GM23248 (cell line): ENCODE measurements around the gene ACTL6B. TPM values are rescaled to one million over a fixed set of nuclear protein-coding genes. Genes with fewer than 3 reads are reported as not detected.

Experiments used
- DNase-seq: peaks from one replicate; pipeline ENCODE4 v3.0.0-alpha.2; 2015
- H2AFZ ChIP-seq: fragments of 200-600 bp; sonication (generic); 2 replicates; pipeline ENCODE4 v1.6.1; 2016; ENCODE audit warnings: antibody characterized with exemption
- H3F3A ChIP-seq: fragments of 200-600 bp; sonication (generic); 2 replicates; pipeline ENCODE4 v1.6.1; 2016; ENCODE audit warnings: mild to moderate bottlenecking, antibody characterized with exemption, mixed run types; ENCODE audit not compliant: insufficient read depth
- H3K27ac ChIP-seq: fragments of 200-600 bp; sonication (generic); 2 replicates; pipeline ENCODE4 v1.5.1; 2016; ENCODE audit warnings: mild to moderate bottlenecking
- H3K27me3 ChIP-seq: fragments of 200-600 bp; sonication (generic); replicated peaks from 2 replicates; pipeline ENCODE4 v1.6.1; 2016; ENCODE audit warnings: mild to moderate bottlenecking; ENCODE audit not compliant: insufficient read depth
- H3K36me3 ChIP-seq: fragments of 200-600 bp; sonication (generic); 2 replicates; pipeline ENCODE4 v1.6.1; 2016; ENCODE audit warnings: low read depth, mild to moderate bottlenecking
- H3K4me1 ChIP-seq: fragments of 200-600 bp; sonication (generic); 2 replicates; pipeline ENCODE4 v1.6.1; 2016; ENCODE audit warnings: mild to moderate bottlenecking; ENCODE audit not compliant: insufficient read depth
- H3K4me2 ChIP-seq: fragments of 200-600 bp; sonication (generic); one replicate; pipeline ENCODE4 v1.6.1; 2016; ENCODE audit warnings: mild to moderate bottlenecking; ENCODE audit not compliant: unreplicated experiment
- H3K4me3 ChIP-seq: fragments of 200-600 bp; sonication (generic); 2 replicates; pipeline ENCODE4 v1.5.1; 2016; ENCODE audit warnings: mild to moderate bottlenecking
- H3K79me2 ChIP-seq: fragments of 200-600 bp; sonication (generic); 2 replicates; pipeline ENCODE4 v1.6.1; 2016; ENCODE audit warnings: mild to moderate bottlenecking; ENCODE audit not compliant: insufficient read depth
- H3K9ac ChIP-seq: fragments of 200-600 bp; sonication (generic); 2 replicates; pipeline ENCODE4 v1.6.1; 2016; ENCODE audit warnings: mild to moderate bottlenecking
- H3K9me2 ChIP-seq: fragments of 200-600 bp; sonication (generic); 2 replicates; pipeline ENCODE4 v1.6.1; 2016; ENCODE audit warnings: mixed run types, mild to moderate bottlenecking, moderate library complexity; ENCODE audit not compliant: insufficient read depth
- H3K9me3 ChIP-seq: fragments of 200-600 bp; sonication (generic); one replicate; pipeline ENCODE4 v1.6.1; 2017; ENCODE audit warnings: low read depth
- H4K20me1 ChIP-seq: fragments of 200-600 bp; sonication (generic); 2 replicates; pipeline ENCODE4 v1.6.0; 2016; ENCODE audit not compliant: insufficient read depth
- EZH2 ChIP-seq: fragments of 200-600 bp; sonication (generic); IDR thresholded peaks from 2 replicates; pipeline ENCODE4 v1.6.1; 2018; ENCODE audit warnings: antibody characterized with exemption, mild to moderate bottlenecking; ENCODE audit not compliant: insufficient read depth, poor library complexity, severe bottlenecking
- EZH2phosphoT487 ChIP-seq: fragments of 200-600 bp; sonication (generic); IDR thresholded peaks from 2 replicates; pipeline ENCODE4 v1.6.1; 2018; ENCODE audit warnings: antibody characterized with exemption, moderate library complexity, mild to moderate bottlenecking, low read depth; ENCODE audit not compliant: insufficient read depth
- WGBS, 2 experiments: methylation state at CpG; one replicate each; pipeline ENCODE4 v1.1.6; 2015 to 2017; ENCODE audit warnings: low lambda C conversion rate in 2 of 2, low coverage in 1 of 2; ENCODE audit errors: missing lambda C conversion rate in 2 of 2; 5-methylcytosine and 5-hydroxymethylcytosine counted together
- in situ Hi-C: fragments of 300-500 bp; cut with MboI; formaldehyde crosslinking; loops from 2 replicates; pipeline ENCODE4 v1.15.0; 2020
- polyA plus RNA-seq: library from polyadenylated mRNA; unstranded; fragments of >200 nt; fragmentation: Nextera tagmentation; extraction: Ambion mirVana; gene quantifications from 2 replicates; pipeline ENCODE4 v1.2.1, GENCODE V29; 2016
- total RNA-seq: library from RNA; depleted of rRNA; stranded (reverse); fragments of >200 nt; shearing (Covaris generic); gene quantifications from 2 replicates; pipeline ENCODE4 v1.2.3, GENCODE V29; 2014

ACTL6B gene
- total and polyA plus RNA-seq, 2 experiments from 2014 or later = not detected

DNA sequence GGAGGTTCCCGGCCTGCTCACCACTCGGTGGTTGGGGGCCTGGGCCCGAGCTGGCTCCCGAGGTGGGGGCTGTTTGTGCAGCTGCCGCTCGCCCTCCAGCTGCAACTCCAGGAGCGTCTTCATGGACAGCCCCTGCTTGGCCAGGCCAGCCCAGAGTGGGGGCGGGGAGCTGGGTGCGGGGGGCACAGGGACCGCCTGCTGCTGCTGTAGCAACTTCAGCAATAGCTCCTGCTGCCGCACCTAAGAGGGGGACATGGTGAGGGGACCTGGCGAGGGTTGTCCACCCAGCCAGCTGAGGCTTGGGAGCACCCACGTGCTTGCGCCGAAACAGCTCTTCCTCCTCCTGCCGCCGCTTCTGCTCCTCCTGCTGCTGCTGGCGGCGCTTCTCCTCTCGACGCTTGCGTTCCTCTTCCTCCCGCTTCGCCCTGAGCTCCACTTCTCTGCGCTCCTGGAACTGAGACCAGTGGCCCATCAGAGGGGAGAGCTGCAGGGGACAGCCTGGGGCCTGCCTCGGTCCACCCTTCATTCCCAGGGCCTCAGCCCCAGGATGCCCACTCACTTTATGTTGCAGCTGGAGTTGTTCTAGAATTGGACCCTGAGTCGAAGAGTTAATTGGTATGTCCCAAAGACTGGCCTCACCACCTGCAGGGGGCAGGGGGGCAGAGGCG lies 26.9 kb upstream of the ACTL6B start:
- H3K27me3 ChIP-seq = no peaks in the 10 kb centered on the region
- no peak for DNase-seq
- no peaks in the 10 kb centered on the region for H3F3A ChIP-seq
- H2AFZ ChIP-seq = no peak overlapping the region
- H3K9me2 ChIP-seq = no peaks in the 10 kb centered on the region
- no peaks in the 10 kb centered on the region for H4K20me1 ChIP-seq
- H3K9me3 ChIP-seq = no peaks in the 10 kb centered on the region
- H3K79me2 ChIP-seq = peaks cover 9% of the 10 kb centered on the region
- no peak overlapping the region for H3K27ac ChIP-seq
- 0 out of 2 replicates have a peak, but pooled peaks cover 4% of the 10 kb centered on the region for H3K4me1 ChIP-seq
- 88 to 90% methylated on average over 28 of the region's 28 CpGs for WGBS, 2 experiments
- TF ChIP-seq EZH2 = no peak
- no peak for TF ChIP-seq EZH2phosphoT487
- in situ Hi-C loops = no loop called here
- H3K4me3 ChIP-seq = no peak overlapping the region
- no peak overlapping the region for H3K9ac ChIP-seq
- peaks cover 2% of the 10 kb centered on the region; the same call in 1 of the 2 replicates for H3K36me3 ChIP-seq
- H3K4me2 ChIP-seq = no peak overlapping the region

DNA sequence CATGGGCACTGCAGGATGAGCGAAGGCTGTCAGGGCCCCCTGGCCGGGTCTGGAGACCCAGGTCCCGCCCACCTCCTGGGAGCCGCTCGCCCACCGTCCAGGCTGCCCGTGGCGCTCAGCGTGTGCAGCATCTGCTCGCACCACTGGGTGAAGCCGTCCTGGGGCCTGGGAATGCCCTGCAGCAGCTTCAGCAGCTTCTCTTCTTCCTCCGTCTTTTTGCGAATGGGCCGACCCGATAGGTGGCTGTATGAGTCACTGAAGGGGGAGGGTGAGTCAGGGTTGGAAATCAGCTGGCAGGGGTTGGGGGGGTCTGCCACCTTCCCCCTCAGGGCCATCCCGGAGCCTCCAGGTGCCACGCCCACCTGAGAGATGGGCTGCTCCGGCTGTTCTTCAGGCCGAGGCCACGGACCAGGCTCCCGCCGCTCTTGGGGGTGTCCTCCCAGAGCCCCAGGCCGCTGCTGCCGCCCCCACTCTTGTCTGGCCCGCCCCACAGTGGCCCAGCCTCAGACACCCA lies 26.0 kb upstream of the ACTL6B start:
- peaks cover 4% of the 10 kb centered on the region; the same call in 1 of the 2 replicates for H3K36me3 ChIP-seq
- H3K4me2 ChIP-seq = no peak overlapping the region
- H3F3A ChIP-seq = no peaks in the 10 kb centered on the region
- H3K79me2 ChIP-seq = peaks cover 4% of the 10 kb centered on the region; the same call in 1 of the 2 replicates
- DNase-seq = peak; percentile 44
- in situ Hi-C loops = no loop called here
- no peak overlapping the region for H3K9ac ChIP-seq
- H3K9me3 ChIP-seq = no peaks in the 10 kb centered on the region
- H3K27me3 ChIP-seq = no peaks in the 10 kb centered on the region
- WGBS, 2 experiments = 71 to 81% methylated on average over 21 to 25 of the region's 25 CpGs
- H4K20me1 ChIP-seq = no peaks in the 10 kb centered on the region
- H3K27ac ChIP-seq = no peak overlapping the region
- TF ChIP-seq EZH2 = no peak
- no peaks in the 10 kb centered on the region for H3K9me2 ChIP-seq
- H2AFZ ChIP-seq = no peak overlapping the region
- H3K4me3 ChIP-seq = no peak overlapping the region
- no peaks in the 10 kb centered on the region for H3K4me1 ChIP-seq

DNA sequence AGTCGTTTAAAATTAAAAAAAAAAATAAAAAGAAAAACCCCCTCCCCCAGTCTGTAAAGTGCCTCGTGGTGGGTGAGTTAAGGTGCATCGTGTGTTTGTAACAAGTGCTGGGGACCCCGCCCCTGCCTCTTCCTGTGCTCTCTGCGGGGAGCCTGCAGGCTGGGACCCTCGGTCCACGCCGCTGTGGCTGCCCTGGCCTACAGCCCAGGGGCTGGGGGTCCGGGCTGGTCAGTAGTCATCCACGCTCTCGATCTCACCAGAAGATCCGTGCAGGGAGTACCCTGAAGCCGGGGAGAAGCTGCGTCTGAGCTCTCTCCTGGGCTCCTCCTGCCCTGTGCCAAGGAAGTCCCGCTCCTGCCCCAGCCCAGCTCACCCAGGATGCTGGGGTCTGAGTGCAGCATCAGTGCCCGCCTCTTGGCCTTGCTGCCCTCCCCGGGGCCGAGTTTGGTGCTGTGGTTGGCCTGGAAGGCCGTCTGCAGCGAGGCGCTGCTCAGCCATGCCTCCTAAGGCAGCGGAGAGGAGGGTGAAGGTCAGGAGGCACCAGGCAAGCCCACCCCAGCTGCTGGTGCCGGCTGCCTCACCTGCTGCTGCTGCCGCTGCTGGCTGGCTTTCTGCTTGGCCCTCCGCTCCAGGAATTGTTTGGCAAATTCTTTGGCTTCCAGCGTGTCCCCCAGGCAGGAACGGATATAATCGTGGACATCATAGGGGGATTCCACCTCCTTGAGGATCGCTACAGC lies 25.4 kb upstream of the ACTL6B start:
- Histone ChIP-seq H4K20me1 (no peaks in the 10 kb centered on the region), H3K4me3 (no peak overlapping the region), H3K9me3 (no peaks in the 10 kb centered on the region), H3K4me2 (no peak overlapping the region), H3K9me2 (no peaks in the 10 kb centered on the region), H3K36me3 (peaks cover 4% of the 10 kb centered on the region; the same call in 1 of the 2 replicates), H3K79me2 (peaks cover 8% of the 10 kb centered on the region), H3F3A (no peaks in the 10 kb centered on the region), H3K4me1 (no peaks in the 10 kb centered on the region), H3K27ac (no peak overlapping the region), H2AFZ (no peak overlapping the region), H3K9ac (no peak overlapping the region), H3K27me3 (no peaks in the 10 kb centered on the region)
- DNase-seq = no peak
- WGBS, 2 experiments = 84 to 86% methylated on average over 29 of the region's 29 CpGs
- TF ChIP-seq EZH2 = no peak
- no peak for TF ChIP-seq EZH2phosphoT487
- in situ Hi-C loops = no loop called here

DNA sequence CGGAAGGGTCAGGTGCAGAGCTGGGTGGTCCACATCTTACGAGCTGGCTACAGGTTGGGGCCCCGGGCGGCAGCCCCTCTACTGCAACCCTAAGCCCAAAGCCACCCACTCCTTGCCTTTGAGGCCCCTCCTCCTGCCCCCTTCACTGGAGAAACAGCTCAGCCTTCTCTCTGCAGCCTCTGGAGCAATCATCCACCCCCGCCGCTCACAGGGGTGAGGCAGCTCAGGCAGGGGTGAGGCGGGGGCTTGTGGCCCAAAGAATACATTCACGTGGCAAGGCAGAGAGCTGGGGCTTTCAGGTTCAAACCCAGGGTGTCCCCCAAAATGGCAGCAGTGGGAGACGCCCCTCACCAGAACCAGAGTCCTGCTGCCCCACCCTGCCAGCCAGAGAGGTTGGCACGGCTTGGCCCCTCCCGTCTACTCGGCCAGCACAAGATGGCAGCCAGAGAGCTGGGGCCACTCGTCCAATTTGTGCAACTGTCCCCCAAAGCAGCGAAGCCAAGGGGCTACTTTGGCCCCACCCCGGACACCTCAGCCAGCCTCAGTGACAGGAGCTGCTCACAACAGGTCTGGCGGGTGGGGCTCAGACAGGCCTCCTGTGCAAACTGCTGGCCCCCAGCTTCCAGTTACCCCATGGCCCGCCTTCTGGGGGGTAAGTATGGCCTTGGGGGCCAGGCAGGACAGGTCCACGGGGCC lies 24.5 kb upstream of the ACTL6B start:
- Histone ChIP-seq H3K79me2 (peaks cover 17% of the 10 kb centered on the region), H3K27me3 (no peaks in the 10 kb centered on the region), H3K4me1 (no peaks in the 10 kb centered on the region), H3K36me3 (peaks cover 4% of the 10 kb centered on the region; the same call in 1 of the 2 replicates), H3K9me3 (no peaks in the 10 kb centered on the region), H3F3A (no peaks in the 10 kb centered on the region), H3K27ac (no peak overlapping the region), H3K4me2 (no peak overlapping the region), H3K9ac (no peak overlapping the region), H2AFZ (no peak overlapping the region), H3K4me3 (no peak overlapping the region), H3K9me2 (no peaks in the 10 kb centered on the region), H4K20me1 (no peaks in the 10 kb centered on the region)
- in situ Hi-C loops = no loop called here
- TF ChIP-seq EZH2 = no peak
- 75 to 76% methylated on average over 15 to 18 of the region's 18 CpGs for WGBS, 2 experiments
- DNase-seq = peak; percentile 25
